SK-N-MC (cell line): Measurements from ENCODE around the gene SPATS1.

Source experiments
- EZH2 ChIP-seq: fragments of 200-600 bp; sonication (generic); IDR thresholded peaks from one replicate; pipeline ENCODE4 v1.6.1; 2017; ENCODE audit warnings: antibody characterized with exemption
- POLR2AphosphoS5 ChIP-seq: IDR thresholded peaks from 2 replicates; pipeline ENCODE4 v1.6.1; 2012; ENCODE audit warnings: mild to moderate bottlenecking, low read depth, low read length, borderline replicate concordance

- TF ChIP-seq POLR2AphosphoS5 (no peak), EZH2 (no peak)
Observed at GRCh38 chr6:44327096-44327495, 15.4 kb upstream of the SPATS1 start.
